Iris pigment epithelial cell (primary cell): ENCODE data around the gene OR51B5.
"Not testable (repeated sequence)": the region's sequence is repeated elsewhere in the genome, so short reads cannot be mapped to it uniquely, and the experiment has no call there.

Experiments
- DNase-seq: peaks from one replicate; pipeline ENCODE4 v3.0.0-alpha.2; 2011; ENCODE audit warnings: low read depth

The OR51B5 gene

GRCh38 chr11:5335170-5335569 lies 8.2 kb downstream of the OR51B5 start:
- DNase-seq = no peak

- DNase-seq = no peak
Observed at GRCh38 chr11:5324197-5324596, 19.1 kb downstream of the OR51B5 start, which contains the start of gene OR51B2. OR51B2 (minus strand) TSS chr11:5324297; CDS start chr11:5324297, 0 bp downstream.

- DNase-seq = no peak
Observed at GRCh38 chr11:5317292-5317691, 26.0 kb downstream of the OR51B5 start.

GRCh38 chr11:5313326-5314023 lies 29.8 kb downstream of the OR51B5 start:
- DNase-seq = not testable (repeated sequence)

GRCh38 chr11:5310423-5310822 lies 32.9 kb downstream of the OR51B5 start:
- no peak for DNase-seq

- DNase-seq = no peak
Observed at GRCh38 chr11:5307256-5308019, 35.9 kb downstream of the OR51B5 start.

- no peak for DNase-seq
Observed at GRCh38 chr11:5304046-5304445, 39.3 kb downstream of the OR51B5 start.

- DNase-seq = no peak
Observed at GRCh38 chr11:5303626-5304025, 39.7 kb downstream of the OR51B5 start.

- no peak for DNase-seq
Observed at GRCh38 chr11:5301846-5302245, 41.5 kb downstream of the OR51B5 start, which contains the start of gene OR51B4. OR51B4 (minus strand) TSS chr11:5301946; CDS start chr11:5301946, 0 bp downstream.

GRCh38 chr11:5300251-5300650 lies 43.1 kb downstream of the OR51B5 start:
- DNase-seq = peak; percentile 23

GRCh38 chr11:5298451-5298850 lies 44.9 kb downstream of the OR51B5 start:
- no peak for DNase-seq

- DNase-seq = no peak
Observed at GRCh38 chr11:5297721-5298323, 45.5 kb downstream of the OR51B5 start.

GRCh38 chr11:5294342-5294995 lies 48.9 kb downstream of the OR51B5 start:
- DNase-seq = not testable (repeated sequence)

- DNase-seq = no peak
Observed at GRCh38 chr11:5293028-5293427, 50.3 kb downstream of the OR51B5 start.
